Uterus (tissue), 4 donors: ENCODE data around the gene POMT1. TPM values are rescaled to one million over a fixed set of nuclear protein-coding genes. Genes with fewer than 3 reads are reported as not detected.

Experiments used
- DNase-seq, 2 donors: peaks; one replicate each; pipeline ENCODE4 v3.0.0-alpha.2; 2019 to 2020
- H3K27ac ChIP-seq, 2 donors: fragments of 200-600 bp; sonication (generic); 1 replicate in 1 of 2; 2 replicates in 1 of 2; pipeline ENCODE4 v1.5.1; 2016 to 2018
- H3K27me3 ChIP-seq, 2 donors: fragments of 200-600 bp; sonication (generic); one replicate each; pipeline ENCODE4 v1.5.1; 2018 to 2019; ENCODE audit warnings: control low read depth in 1 of 2
- H3K36me3 ChIP-seq, 2 donors: fragments of 200-600 bp; sonication (generic); one replicate each; pipeline ENCODE4 v1.5.1; 2019; ENCODE audit warnings: control low read depth in 1 of 2
- H3K4me1 ChIP-seq, 2 donors: fragments of 200-600 bp; sonication (generic); one replicate each; pipeline ENCODE4 v1.5.1; 2018 to 2019; ENCODE audit warnings: control low read depth in 1 of 2
- H3K4me3 ChIP-seq, 2 donors: fragments of 200-600 bp; sonication (generic); 1 replicate in 1 of 2; 2 replicates in 1 of 2; pipeline ENCODE4 v1.5.1; 2018 to 2019; ENCODE audit warnings: mild to moderate bottlenecking in 1 of 2
- H3K9me3 ChIP-seq, 2 donors: fragments of 200-600 bp; sonication (generic); one replicate each; pipeline ENCODE4 v1.5.1; 2019; ENCODE audit warnings: control low read depth in 1 of 2
- CTCF ChIP-seq, 4 experiments: fragments of 200-600 bp in 2 of 4; fragments of 450-650 bp in 2 of 4; sonication (generic) in 2 of 4; IDR thresholded peaks; one replicate each; pipeline ENCODE4 v1.5.1; 2016 to 2019; ENCODE audit warnings: antibody characterized with exemption in 4 of 4, mild to moderate bottlenecking in 2 of 4, moderate library complexity in 1 of 4
- POLR2A ChIP-seq, 2 donors: fragments of 450-650 bp; IDR thresholded peaks; one replicate each; pipeline ENCODE4 v1.6.1; 2016; ENCODE audit warnings: antibody characterized with exemption in 2 of 2, mild to moderate bottlenecking in 1 of 2, moderate library complexity in 1 of 2
- intact Hi-C: fragments of 100-400 bp; cut with DNase I; formaldehyde crosslinking; loops from one replicate; pipeline ENCODE4 v1.15.1; 2023; ENCODE audit warnings: low total_unique reads
- total RNA-seq, 4 donors: library from RNA; depleted of rRNA in 3 of 4; stranded (reverse); fragments of >200 nt in 3 of 4; gene quantifications; one replicate each; pipeline versions ENCODE4 v1.1.0 to v1.2.4, GENCODE V29; 2014 to 2023
- donor health status: DM: yes; HTN: yes; CAD: no.

Gene POMT1
- total RNA-seq, 4 donors from 2014 or later: 0.29 to 40.2 (median 18.5) TPM

GRCh38 chr9:131557855-131558548 is 55.3 kb downstream of the POMT1 start:
- intact Hi-C loops: no loop called here
- TF ChIP-seq CTCF (IDR thresholded peaks at IDR 0.05): no peak
- TF ChIP-seq POLR2A (IDR thresholded peaks at IDR 0.05): no peak
- H3K4me1 ChIP-seq: no peaks in the 10 kb centered on the region
- peaks cover 0 to 6% of the 10 kb centered on the region in 2 donors for H3K9me3 ChIP-seq
- no peak overlapping the region for H3K4me3 ChIP-seq
- peaks cover 0 to 10% of the 10 kb centered on the region in 2 donors for H3K27me3 ChIP-seq
- no peak for DNase-seq
- no peak overlapping the region for H3K27ac ChIP-seq
- H3K36me3 ChIP-seq: no peaks in the 10 kb centered on the region

- H3K4me1 ChIP-seq: no peaks in the 10 kb centered on the region
- H3K27ac ChIP-seq: no peak overlapping the region
- no peaks in the 10 kb centered on the region for H3K36me3 ChIP-seq
- peaks cover 0 to 7% of the 10 kb centered on the region in 2 donors for H3K9me3 ChIP-seq
- H3K27me3 ChIP-seq: peaks cover 0 to 3% of the 10 kb centered on the region in 2 donors
- H3K4me3 ChIP-seq: no peak overlapping the region
- TF ChIP-seq POLR2A (IDR thresholded peaks at IDR 0.05) (no peak), CTCF (IDR thresholded peaks at IDR 0.05) (no peak)
- intact Hi-C loops: no loop called here
- DNase-seq: no peak
Measured at GRCh38 chr9:131559421-131560000, 56.8 kb downstream of the POMT1 start.

GRCh38 chr9:131562032-131562959 is 59.6 kb downstream of the POMT1 start:
- H3K36me3 ChIP-seq: no peaks in the 10 kb centered on the region
- DNase-seq: no peak
- H3K27ac ChIP-seq: no peak overlapping the region
- H3K27me3 ChIP-seq: no peaks in the 10 kb centered on the region
- H3K4me3 ChIP-seq: no peak overlapping the region
- H3K4me1 ChIP-seq: no peaks in the 10 kb centered on the region
- peaks cover 0 to 7% of the 10 kb centered on the region in 2 donors for H3K9me3 ChIP-seq
- intact Hi-C loops: no loop called here
- no peak for TF ChIP-seq POLR2A (IDR thresholded peaks at IDR 0.05)
- TF ChIP-seq CTCF (IDR thresholded peaks at IDR 0.05): no peak

GRCh38 chr9:131565369-131565768 is 62.7 kb downstream of the POMT1 start:
- no peaks in the 10 kb centered on the region for H3K4me1 ChIP-seq
- H3K36me3 ChIP-seq: no peaks in the 10 kb centered on the region
- H3K27ac ChIP-seq: no peak overlapping the region
- no peak overlapping the region for H3K4me3 ChIP-seq
- DNase-seq: no peak
- H3K9me3 ChIP-seq: peaks cover 0 to 7% of the 10 kb centered on the region in 2 donors
- H3K27me3 ChIP-seq: no peaks in the 10 kb centered on the region
- no peak for TF ChIP-seq POLR2A (IDR thresholded peaks at IDR 0.05)
- no peak for TF ChIP-seq CTCF (IDR thresholded peaks at IDR 0.05)
- intact Hi-C loops: no loop called here
